Loucy (cell line): Measurements from ENCODE around the gene PRICKLE2.

Experiments used
- EZH2phosphoT487 ChIP-seq: fragments of 200-600 bp; IDR thresholded peaks from 2 replicates; pipeline ENCODE4 v1.6.1; 2018; ENCODE audit warnings: antibody characterized with exemption, mild to moderate bottlenecking, moderate library complexity, borderline replicate concordance
- TF ChIP-seq, protein P1 (sequence below): fragments of 200-600 bp; sonication (generic); conservative IDR thresholded peaks from 2 replicates; pipeline ENCODE4 v1.5.1; 2014; ENCODE audit warnings: mild to moderate bottlenecking, antibody characterized with exemption, low read length

- TF ChIP-seq, protein P1, sequence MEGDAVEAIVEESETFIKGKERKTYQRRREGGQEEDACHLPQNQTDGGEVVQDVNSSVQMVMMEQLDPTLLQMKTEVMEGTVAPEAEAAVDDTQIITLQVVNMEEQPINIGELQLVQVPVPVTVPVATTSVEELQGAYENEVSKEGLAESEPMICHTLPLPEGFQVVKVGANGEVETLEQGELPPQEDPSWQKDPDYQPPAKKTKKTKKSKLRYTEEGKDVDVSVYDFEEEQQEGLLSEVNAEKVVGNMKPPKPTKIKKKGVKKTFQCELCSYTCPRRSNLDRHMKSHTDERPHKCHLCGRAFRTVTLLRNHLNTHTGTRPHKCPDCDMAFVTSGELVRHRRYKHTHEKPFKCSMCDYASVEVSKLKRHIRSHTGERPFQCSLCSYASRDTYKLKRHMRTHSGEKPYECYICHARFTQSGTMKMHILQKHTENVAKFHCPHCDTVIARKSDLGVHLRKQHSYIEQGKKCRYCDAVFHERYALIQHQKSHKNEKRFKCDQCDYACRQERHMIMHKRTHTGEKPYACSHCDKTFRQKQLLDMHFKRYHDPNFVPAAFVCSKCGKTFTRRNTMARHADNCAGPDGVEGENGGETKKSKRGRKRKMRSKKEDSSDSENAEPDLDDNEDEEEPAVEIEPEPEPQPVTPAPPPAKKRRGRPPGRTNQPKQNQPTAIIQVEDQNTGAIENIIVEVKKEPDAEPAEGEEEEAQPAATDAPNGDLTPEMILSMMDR, result no peak
- no peak for TF ChIP-seq EZH2phosphoT487
Measured at GRCh38 chr3:64104006-64104405, 121.3 kb downstream of the PRICKLE2 start.
